H9 (cell line): ENCODE results near the gene PCGF3. TPM values are rescaled to one million over a fixed set of nuclear protein-coding genes. Genes with fewer than 3 reads are reported as not detected.

Experiments used
- DNase-seq: peaks from one replicate; pipeline ENCODE4 v3.0.0-alpha.2; 2017
- H2AFZ ChIP-seq: one replicate; pipeline ENCODE4 v1.6.1; 2013; ENCODE audit warnings: mild to moderate bottlenecking, low read length, control low read depth, moderate library complexity
- H2AK5ac ChIP-seq: 2 replicates; pipeline ENCODE4 v1.6.1; 2013; ENCODE audit warnings: low read length, control low read depth, mixed read lengths; ENCODE audit not compliant: insufficient read length
- H2BK120ac ChIP-seq: one replicate; pipeline ENCODE4 v1.6.1; 2013; ENCODE audit warnings: low read depth, mild to moderate bottlenecking, low read length, control low read depth, inconsistent platforms; ENCODE audit not compliant: poor library complexity, severe bottlenecking
- H2BK12ac ChIP-seq: 2 replicates; pipeline ENCODE4 v1.6.1; 2013; ENCODE audit warnings: low read length, control low read depth, mixed read lengths, low read depth; ENCODE audit not compliant: insufficient read length
- H2BK15ac ChIP-seq: 2 replicates; pipeline ENCODE4 v1.6.1; 2013; ENCODE audit warnings: low read depth, low read length, control low read depth
- H2BK20ac ChIP-seq: one replicate; pipeline ENCODE4 v1.6.1; 2013; ENCODE audit warnings: low read depth, mild to moderate bottlenecking, low read length, control low read depth, inconsistent platforms; ENCODE audit not compliant: poor library complexity, severe bottlenecking
- H2BK5ac ChIP-seq: 2 replicates; pipeline ENCODE4 v1.6.1; 2013; ENCODE audit warnings: low read length, control low read depth, mixed read lengths; ENCODE audit not compliant: insufficient read length
- H3K14ac ChIP-seq: 2 replicates; pipeline ENCODE4 v1.6.1; 2013; ENCODE audit warnings: low read length, control low read depth; ENCODE audit not compliant: insufficient read depth
- H3K18ac ChIP-seq: 2 replicates; pipeline ENCODE4 v1.6.1; 2013; ENCODE audit warnings: low read depth, mild to moderate bottlenecking, mixed read lengths, low read length, control low read depth; ENCODE audit not compliant: insufficient read length
- H3K23ac ChIP-seq: 2 replicates; pipeline ENCODE4 v1.6.1; 2013; ENCODE audit warnings: low read length, control low read depth, mixed read lengths, low read depth; ENCODE audit not compliant: insufficient read length
- H3K23me2 ChIP-seq: 2 replicates; pipeline ENCODE4 v1.6.1; 2013; ENCODE audit warnings: low read depth, mild to moderate bottlenecking, mixed read lengths, low read length, control low read depth; ENCODE audit not compliant: insufficient read length, poor library complexity, severe bottlenecking
- H3K27ac ChIP-seq: 2 replicates; pipeline ENCODE4 v1.5.1; 2013; ENCODE audit warnings: low read length, control low read depth, mixed read lengths, low read depth; ENCODE audit not compliant: insufficient read length
- H3K27me3 ChIP-seq: 2 replicates; pipeline ENCODE4 v1.6.1; 2013; ENCODE audit warnings: low read length, control low read depth, inconsistent platforms; ENCODE audit not compliant: insufficient read depth
- H3K4ac ChIP-seq: 2 replicates; pipeline ENCODE4 v1.6.1; 2013; ENCODE audit warnings: low read depth, mild to moderate bottlenecking, control low read depth, inconsistent platforms, low read length, moderate library complexity
- H3K4me1 ChIP-seq: 2 replicates; pipeline ENCODE4 v1.6.1; 2013; ENCODE audit warnings: low read length, control low read depth, inconsistent platforms; ENCODE audit not compliant: insufficient read depth
- H3K4me2 ChIP-seq: 2 replicates; pipeline ENCODE4 v1.6.1; 2013; ENCODE audit warnings: low read length, control low read depth, mixed read lengths; ENCODE audit not compliant: insufficient read length, insufficient read depth
- H3K56ac ChIP-seq: 2 replicates; pipeline ENCODE4 v1.6.1; 2013; ENCODE audit warnings: low read depth, mild to moderate bottlenecking, mixed read lengths, low read length, control low read depth; ENCODE audit not compliant: insufficient read length
- H3K79me1 ChIP-seq: 2 replicates; pipeline ENCODE4 v1.6.1; 2013; ENCODE audit warnings: low read depth, mild to moderate bottlenecking, moderate library complexity, low read length, control low read depth, inconsistent platforms; ENCODE audit not compliant: insufficient read depth, poor library complexity, severe bottlenecking
- H3K79me2 ChIP-seq: 2 replicates; pipeline ENCODE4 v1.6.1; 2013; ENCODE audit warnings: low read length, control low read depth, inconsistent platforms; ENCODE audit not compliant: insufficient read depth
- H3K9ac ChIP-seq: 2 replicates; pipeline ENCODE4 v1.6.1; 2013; ENCODE audit warnings: low read length, control low read depth, mixed read lengths; ENCODE audit not compliant: insufficient read length; ENCODE audit errors: extremely low read depth
- H3K9me3 ChIP-seq: one replicate; pipeline ENCODE4 v1.6.1; 2013; ENCODE audit warnings: low read depth, low read length, inconsistent platforms; ENCODE audit not compliant: control insufficient read depth
- H3T11ph ChIP-seq: one replicate; pipeline ENCODE4 v1.6.1; 2013; ENCODE audit warnings: mild to moderate bottlenecking, low read length, control low read depth, inconsistent platforms
- H4K20me1 ChIP-seq: one replicate; pipeline ENCODE4 v1.6.1; 2013; ENCODE audit not compliant: control insufficient read depth, insufficient read length, insufficient read depth
- H4K5ac ChIP-seq: 2 replicates; pipeline ENCODE4 v1.6.1; 2013; ENCODE audit warnings: low read depth, mild to moderate bottlenecking, mixed read lengths, low read length, control low read depth; ENCODE audit not compliant: insufficient read length
- H4K8ac ChIP-seq: replicated peaks from 2 replicates; pipeline ENCODE4 v1.6.1; 2013; ENCODE audit warnings: low read length, control low read depth, mixed read lengths, low read depth; ENCODE audit not compliant: insufficient read length
- H4K91ac ChIP-seq: 2 replicates; pipeline ENCODE4 v1.6.1; 2013; ENCODE audit warnings: low read depth, mild to moderate bottlenecking, moderate library complexity, mixed read lengths, low read length, control low read depth; ENCODE audit not compliant: insufficient read length
- H3K27ac Mint-ChIP-seq, 3 experiments: 2 replicates in 2 of 3; 3 replicates in 1 of 3; pipeline ENCODE4 v1.8.0; 2020 to 2021; ENCODE audit warnings: mixed read lengths in 3 of 3, mild to moderate bottlenecking in 1 of 3, moderate library complexity in 1 of 3
- H3K27me3 Mint-ChIP-seq: 2 replicates; pipeline ENCODE4 v1.8.0; 2021; ENCODE audit warnings: low read depth, mild to moderate bottlenecking, moderate library complexity, mixed read lengths
- H3K36me3 Mint-ChIP-seq, 3 experiments: 2 replicates in 2 of 3; 3 replicates in 1 of 3; pipeline ENCODE4 v1.8.0; 2020 to 2021; ENCODE audit warnings: low read depth in 3 of 3, mixed read lengths in 3 of 3; ENCODE audit not compliant: insufficient read depth in 1 of 3
- H3K4me1 Mint-ChIP-seq, 2 experiments: 2 replicates each; pipeline ENCODE4 v1.8.0; 2020; ENCODE audit warnings: mixed read lengths in 2 of 2
- H3K4me3 Mint-ChIP-seq, 2 experiments: 2 replicates in 1 of 2; 3 replicates in 1 of 2; pipeline ENCODE4 v1.8.0; 2020 to 2021; ENCODE audit warnings: mild to moderate bottlenecking in 2 of 2, mixed read lengths in 2 of 2, moderate library complexity in 1 of 2
- H3K9me3 Mint-ChIP-seq, 2 experiments: 2 replicates in 1 of 2; 3 replicates in 1 of 2; pipeline ENCODE4 v1.8.0; 2020; ENCODE audit warnings: mild to moderate bottlenecking in 2 of 2, mixed read lengths in 2 of 2, moderate library complexity in 1 of 2
- CTCF ChIP-seq: fragments of 200-600 bp; sonication (generic); conservative IDR thresholded peaks from 3 replicates; pipeline ENCODE4 v1.8.0; 2021; ENCODE audit warnings: antibody characterized with exemption, mild to moderate bottlenecking
- WGBS: extraction: QIAGEN DNeasy Blood & Tissue Kit; methylation state at CpG from one replicate; pipeline ENCODE4 v1.1.7; 2013; ENCODE audit warnings: missing lambda C conversion rate, low lambda C conversion rate, mixed read lengths; ENCODE audit not compliant: insufficient read length; ENCODE audit errors: extremely low coverage; 5-methylcytosine and 5-hydroxymethylcytosine counted together
- total RNA-seq: library from RNA; stranded (reverse); gene quantifications from 2 replicates; pipeline ENCODE4 v1.2.1, GENCODE V29; 2021

The PCGF3 gene
- total RNA-seq, 1 experiment from 2014 or later = 43.1 TPM

DNA sequence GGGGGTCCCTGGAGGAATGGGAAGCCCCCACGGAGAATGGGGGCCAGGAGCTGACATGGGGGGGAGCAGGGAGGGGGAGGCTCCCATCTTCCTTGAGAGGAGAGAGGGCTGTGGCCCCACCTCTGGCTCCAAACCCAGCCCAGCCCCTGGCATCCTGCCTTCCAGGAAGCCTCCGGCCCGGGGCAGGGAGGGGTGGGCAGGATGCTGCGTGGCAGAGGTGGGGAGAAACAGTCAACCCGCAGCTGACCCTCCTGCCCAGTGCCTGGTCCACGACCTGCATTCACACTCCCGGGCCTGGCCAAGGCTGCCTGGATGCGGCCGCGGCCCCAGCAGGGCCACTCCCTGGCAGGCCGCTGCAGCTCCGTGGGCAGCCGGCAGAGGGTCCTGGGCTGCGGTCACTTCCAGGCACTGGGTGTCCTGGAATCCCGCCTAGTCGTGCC lies 81.2 kb downstream of the PCGF3 start:
- Histone ChIP-seq H3K23ac (no peak overlapping the region), H3K14ac (no peak overlapping the region), H3K9me3 (no peaks in the 10 kb centered on the region), H3T11ph (no peak overlapping the region), H3K18ac (no peak overlapping the region), H3K79me2 (no peaks in the 10 kb centered on the region), H3K23me2 (peaks cover 3% of the 10 kb centered on the region), H2BK15ac (no peak overlapping the region), H3K4me2 (no peak overlapping the region), H3K79me1 (no peaks in the 10 kb centered on the region), H3K27me3 (peaks cover 24% of the 10 kb centered on the region; the same call in 1 of the 2 replicates), H2AFZ (no peak overlapping the region), H3K4me1 (no peaks in the 10 kb centered on the region), H2AK5ac (no peak overlapping the region), H4K91ac (no peak overlapping the region), H2BK20ac (no peak overlapping the region), H3K27ac (no peak overlapping the region), H3K4ac (no peak overlapping the region), H4K8ac (no peak overlapping the region), H4K5ac (no peak overlapping the region), H4K20me1 (no peaks in the 10 kb centered on the region), H2BK5ac (no peak overlapping the region), H2BK120ac (no peak overlapping the region), H2BK12ac (no peak overlapping the region), H3K56ac (no peak overlapping the region), H3K9ac (no peak overlapping the region)
- no peak for DNase-seq
- WGBS = no CpG with 5 or more reads among the region's 16 CpGs
- Mint-ChIP-seq H3K4me3 (no peak overlapping the region), H3K4me1 (peaks cover 18 to 29% of the 10 kb centered on the region in 2 experiments), H3K27ac (no peak overlapping the region), H3K36me3 (no peaks in the 10 kb centered on the region; a peak in 1 of 7 replicates), H3K27me3 (peaks cover 72% of the 10 kb centered on the region), H3K9me3 (peaks cover 0 to 3% of the 10 kb centered on the region in 2 experiments; a peak in 1 of 5 replicates)
- no peak for TF ChIP-seq CTCF
